ENCODE measurements around the gene CLEC16A. TPM values are rescaled to one million over a fixed set of nuclear protein-coding genes. Genes with fewer than 3 reads are reported as not detected.

The CLEC16A gene
- total RNA-seq, 1 donor from 2014 or later: 14.6 TPM

GRCh38 chr16:10911267-10911666 is 33.1 kb upstream of the CLEC16A start:
- no peaks in the 10 kb centered on the region for H3K9me3 ChIP-seq (ENCODE audit: control insufficient read depth in 3 of 3, low read length in 3 of 3)
- no peak overlapping the region for H3K9ac ChIP-seq (ENCODE audit: low read depth in 1 of 3, low read length in 3 of 3)
- H3K27ac ChIP-seq (ENCODE audit: low read depth, low read length): no peak overlapping the region
- no peak overlapping the region for H3K4me3 ChIP-seq (ENCODE audit: low read length in 3 of 3)
- no peaks in the 10 kb centered on the region for H3K4me1 ChIP-seq (ENCODE audit: control insufficient read depth in 3 of 3, insufficient read depth in 3 of 3, low read length in 3 of 3)
- no peaks in the 10 kb centered on the region for H3K27me3 ChIP-seq (ENCODE audit: control insufficient read depth in 3 of 3, insufficient read depth in 3 of 3, low read length in 3 of 3)
- peaks cover 0 to 10% (median 0%) of the 10 kb centered on the region in 3 donors for H3K36me3 ChIP-seq (ENCODE audit: control insufficient read depth in 3 of 3, insufficient read depth in 3 of 3, low read length in 3 of 3)

- peaks cover 20 to 34% (median 26%) of the 10 kb centered on the region in 3 donors for H3K4me1 ChIP-seq (ENCODE audit: control insufficient read depth in 3 of 3, insufficient read depth in 3 of 3, low read length in 3 of 3)
- no peaks in the 10 kb centered on the region for H3K9me3 ChIP-seq (ENCODE audit: control insufficient read depth in 3 of 3, low read length in 3 of 3)
- H3K36me3 ChIP-seq (ENCODE audit: control insufficient read depth in 3 of 3, insufficient read depth in 3 of 3, low read length in 3 of 3): no peaks in the 10 kb centered on the region
- no peak overlapping the region for H3K9ac ChIP-seq (ENCODE audit: low read depth in 1 of 3, low read length in 3 of 3)
- H3K27ac ChIP-seq (ENCODE audit: low read depth, low read length): no peak overlapping the region
- H3K4me3 ChIP-seq (ENCODE audit: low read length in 3 of 3): no peak overlapping the region
- no peaks in the 10 kb centered on the region for H3K27me3 ChIP-seq (ENCODE audit: control insufficient read depth in 3 of 3, insufficient read depth in 3 of 3, low read length in 3 of 3)
Measured at GRCh38 chr16:10916534-10916933, 27.8 kb upstream of the CLEC16A start.

- H3K9me3 ChIP-seq (ENCODE audit: control insufficient read depth in 3 of 3, low read length in 3 of 3): no peaks in the 10 kb centered on the region
- H3K27ac ChIP-seq (ENCODE audit: low read depth, low read length): peak overlapping the region; percentile 31
- H3K4me3 ChIP-seq (ENCODE audit: low read length in 3 of 3): peak overlapping the region in 2 of 3 donors; percentile 19 to 41
- H3K36me3 ChIP-seq (ENCODE audit: control insufficient read depth in 3 of 3, insufficient read depth in 3 of 3, low read length in 3 of 3): no peaks in the 10 kb centered on the region
- H3K27me3 ChIP-seq (ENCODE audit: control insufficient read depth in 3 of 3, insufficient read depth in 3 of 3, low read length in 3 of 3): no peaks in the 10 kb centered on the region
- peak overlapping the region in 2 of 3 donors; percentile 9 to 17 for H3K9ac ChIP-seq (ENCODE audit: low read depth in 1 of 3, low read length in 3 of 3)
- H3K4me1 ChIP-seq (ENCODE audit: control insufficient read depth in 3 of 3, insufficient read depth in 3 of 3, low read length in 3 of 3): peaks cover 39 to 53% (median 45%) of the 10 kb centered on the region in 3 donors
Measured at GRCh38 chr16:10918294-10919002, 25.9 kb upstream of the CLEC16A start.

GRCh38 chr16:10919003-10919351 is 25.4 kb upstream of the CLEC16A start:
- no peaks in the 10 kb centered on the region for H3K36me3 ChIP-seq (ENCODE audit: control insufficient read depth in 3 of 3, insufficient read depth in 3 of 3, low read length in 3 of 3)
- H3K27me3 ChIP-seq (ENCODE audit: control insufficient read depth in 3 of 3, insufficient read depth in 3 of 3, low read length in 3 of 3): no peaks in the 10 kb centered on the region
- H3K4me3 ChIP-seq (ENCODE audit: low read length in 3 of 3): no peak overlapping the region
- H3K9me3 ChIP-seq (ENCODE audit: control insufficient read depth in 3 of 3, low read length in 3 of 3): no peaks in the 10 kb centered on the region
- H3K4me1 ChIP-seq (ENCODE audit: control insufficient read depth in 3 of 3, insufficient read depth in 3 of 3, low read length in 3 of 3): peaks cover 43 to 58% (median 50%) of the 10 kb centered on the region in 3 donors
- peak overlapping the region in 2 of 3 donors; percentile 17 to 32 for H3K9ac ChIP-seq (ENCODE audit: low read depth in 1 of 3, low read length in 3 of 3)
- peak overlapping the region; percentile 31 for H3K27ac ChIP-seq (ENCODE audit: low read depth, low read length)

- Histone ChIP-seq H3K27me3 (ENCODE audit: control insufficient read depth in 3 of 3, insufficient read depth in 3 of 3, low read length in 3 of 3) (no peaks in the 10 kb centered on the region), H3K9me3 (ENCODE audit: control insufficient read depth in 3 of 3, low read length in 3 of 3) (no peaks in the 10 kb centered on the region), H3K4me3 (ENCODE audit: low read length in 3 of 3) (no peak overlapping the region), H3K4me1 (ENCODE audit: control insufficient read depth in 3 of 3, insufficient read depth in 3 of 3, low read length in 3 of 3) (peaks cover 50 to 69% (median 60%) of the 10 kb centered on the region in 3 donors), H3K27ac (ENCODE audit: low read depth, low read length) (peak overlapping the region; percentile 96), H3K9ac (ENCODE audit: low read depth in 1 of 3, low read length in 3 of 3) (peak overlapping the region in 1 of 3 donors; percentile 58), H3K36me3 (ENCODE audit: control insufficient read depth in 3 of 3, insufficient read depth in 3 of 3, low read length in 3 of 3) (peaks cover 3 to 15% (median 11%) of the 10 kb centered on the region in 3 donors)
Measured at GRCh38 chr16:10920726-10921427, 23.5 kb upstream of the CLEC16A start.

GRCh38 chr16:10921536-10922327 is 22.6 kb upstream of the CLEC16A start:
- H3K27me3 ChIP-seq (ENCODE audit: control insufficient read depth in 3 of 3, insufficient read depth in 3 of 3, low read length in 3 of 3): no peaks in the 10 kb centered on the region
- no peaks in the 10 kb centered on the region for H3K9me3 ChIP-seq (ENCODE audit: control insufficient read depth in 3 of 3, low read length in 3 of 3)
- peak overlapping the region; percentile 96 for H3K27ac ChIP-seq (ENCODE audit: low read depth, low read length)
- H3K4me1 ChIP-seq (ENCODE audit: control insufficient read depth in 3 of 3, insufficient read depth in 3 of 3, low read length in 3 of 3): peaks cover 50 to 69% (median 60%) of the 10 kb centered on the region in 3 donors
- peak overlapping the region in 2 of 3 donors; percentile 31 to 40 for H3K4me3 ChIP-seq (ENCODE audit: low read length in 3 of 3)
- H3K36me3 ChIP-seq (ENCODE audit: control insufficient read depth in 3 of 3, insufficient read depth in 3 of 3, low read length in 3 of 3): peaks cover 9 to 21% (median 15%) of the 10 kb centered on the region in 3 donors
- peak overlapping the region; percentile 36 to 77 (median 69) for H3K9ac ChIP-seq (ENCODE audit: low read depth in 1 of 3, low read length in 3 of 3)

GRCh38 chr16:10922328-10923145 is 21.8 kb upstream of the CLEC16A start:
- Histone ChIP-seq H3K9me3 (ENCODE audit: control insufficient read depth in 3 of 3, low read length in 3 of 3) (no peaks in the 10 kb centered on the region), H3K9ac (ENCODE audit: low read depth in 1 of 3, low read length in 3 of 3) (peak overlapping the region; percentile 36 to 77 (median 69)), H3K27me3 (ENCODE audit: control insufficient read depth in 3 of 3, insufficient read depth in 3 of 3, low read length in 3 of 3) (no peaks in the 10 kb centered on the region), H3K27ac (ENCODE audit: low read depth, low read length) (peak overlapping the region; percentile 96), H3K4me1 (ENCODE audit: control insufficient read depth in 3 of 3, insufficient read depth in 3 of 3, low read length in 3 of 3) (peaks cover 50 to 69% (median 60%) of the 10 kb centered on the region in 3 donors), H3K4me3 (ENCODE audit: low read length in 3 of 3) (no peak overlapping the region), H3K36me3 (ENCODE audit: control insufficient read depth in 3 of 3, insufficient read depth in 3 of 3, low read length in 3 of 3) (peaks cover 17 to 29% (median 21%) of the 10 kb centered on the region in 3 donors)

GRCh38 chr16:10923146-10923649 is 21.2 kb upstream of the CLEC16A start:
- H3K27me3 ChIP-seq (ENCODE audit: control insufficient read depth in 3 of 3, insufficient read depth in 3 of 3, low read length in 3 of 3): no peaks in the 10 kb centered on the region
- peak overlapping the region; percentile 96 for H3K27ac ChIP-seq (ENCODE audit: low read depth, low read length)
- H3K4me1 ChIP-seq (ENCODE audit: control insufficient read depth in 3 of 3, insufficient read depth in 3 of 3, low read length in 3 of 3): peaks cover 48 to 65% (median 58%) of the 10 kb centered on the region in 3 donors
- peak overlapping the region in 2 of 3 donors; percentile 29 to 41 for H3K4me3 ChIP-seq (ENCODE audit: low read length in 3 of 3)
- peaks cover 23 to 36% (median 27%) of the 10 kb centered on the region in 3 donors for H3K36me3 ChIP-seq (ENCODE audit: control insufficient read depth in 3 of 3, insufficient read depth in 3 of 3, low read length in 3 of 3)
- H3K9me3 ChIP-seq (ENCODE audit: control insufficient read depth in 3 of 3, low read length in 3 of 3): no peaks in the 10 kb centered on the region
- H3K9ac ChIP-seq (ENCODE audit: low read depth in 1 of 3, low read length in 3 of 3): peak overlapping the region in 2 of 3 donors; percentile 10 to 74

GRCh38 chr16:10923650-10924214 is 20.6 kb upstream of the CLEC16A start:
- peaks cover 42 to 59% (median 52%) of the 10 kb centered on the region in 3 donors for H3K4me1 ChIP-seq (ENCODE audit: control insufficient read depth in 3 of 3, insufficient read depth in 3 of 3, low read length in 3 of 3)
- H3K9me3 ChIP-seq (ENCODE audit: control insufficient read depth in 3 of 3, low read length in 3 of 3): no peaks in the 10 kb centered on the region
- H3K9ac ChIP-seq (ENCODE audit: low read depth in 1 of 3, low read length in 3 of 3): peak overlapping the region; percentile 10 to 74 (median 41)
- H3K36me3 ChIP-seq (ENCODE audit: control insufficient read depth in 3 of 3, insufficient read depth in 3 of 3, low read length in 3 of 3): peaks cover 28 to 40% (median 31%) of the 10 kb centered on the region in 3 donors
- H3K27me3 ChIP-seq (ENCODE audit: control insufficient read depth in 3 of 3, insufficient read depth in 3 of 3, low read length in 3 of 3): no peaks in the 10 kb centered on the region
- H3K4me3 ChIP-seq (ENCODE audit: low read length in 3 of 3): peak overlapping the region in 2 of 3 donors; percentile 29 to 41
- H3K27ac ChIP-seq (ENCODE audit: low read depth, low read length): peak overlapping the region; percentile 96

Measured in skeletal muscle tissue (tissue), 4 donors.